ENCODE data around the gene MUC5AC.
"Not testable (repeated sequence)": the region's sequence is repeated elsewhere in the genome, so short reads cannot be mapped to it uniquely, and the experiment has no call there.

The MUC5AC gene

GRCh38 chr11:1178201-1178885 is 20.6 kb downstream of the MUC5AC start:
- no peak for DNase-seq

- no peak for DNase-seq
These were observed 21.2 kb downstream of the MUC5AC start for GRCh38 chr11:1178906-1179305.

- DNase-seq, result no peak
These were observed 21.9 kb downstream of the MUC5AC start for GRCh38 chr11:1179641-1180040.

GRCh38 chr11:1180171-1180570 is 22.4 kb downstream of the MUC5AC start:
- DNase-seq, result no peak

DNA sequence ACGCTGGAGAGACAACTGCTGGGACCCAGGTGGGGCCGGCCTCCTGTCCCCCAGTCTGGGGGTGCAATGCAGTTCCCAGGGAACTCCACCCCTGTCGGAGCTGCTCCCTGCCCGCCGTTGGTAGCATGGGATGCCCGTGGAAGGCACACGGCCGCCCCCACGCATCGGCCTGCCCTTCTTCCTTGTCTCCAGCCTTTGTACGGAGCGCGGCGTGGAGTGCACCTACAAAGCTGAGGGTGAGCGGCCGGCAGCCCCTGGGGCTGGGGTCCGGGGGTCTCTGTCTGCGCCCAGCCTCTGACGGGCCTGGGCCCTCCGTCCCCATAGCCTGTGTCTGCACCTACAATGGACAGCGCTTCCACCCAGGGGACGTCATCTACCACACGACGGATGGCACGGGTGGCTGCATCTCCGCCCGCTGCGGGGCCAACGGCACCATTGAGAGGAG is 23.2 kb downstream of the MUC5AC start:
- no peak for DNase-seq

DNA sequence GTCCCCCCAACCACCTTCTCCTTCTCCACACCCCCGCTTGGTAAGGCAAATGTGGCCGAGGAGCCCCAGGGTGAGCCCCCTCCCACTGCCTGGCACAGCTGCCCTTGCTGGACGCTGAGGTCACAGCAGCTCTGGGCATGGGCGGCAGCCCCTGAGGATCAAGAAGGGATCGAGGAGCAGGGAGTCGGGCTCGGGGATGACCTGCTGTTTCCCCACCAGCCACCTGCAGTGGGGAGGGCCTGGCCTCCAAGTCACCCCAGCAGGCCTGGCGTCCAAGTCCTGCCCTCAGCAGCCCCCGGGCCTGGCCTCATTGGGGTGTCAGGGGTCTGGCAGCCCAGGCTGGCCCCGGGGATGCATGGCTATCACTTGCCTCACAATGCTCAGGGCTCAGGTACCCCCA is 23.7 kb downstream of the MUC5AC start:
- no peak for DNase-seq

- DNase-seq, result no peak
These were observed 24.2 kb downstream of the MUC5AC start for GRCh38 chr11:1181853-1182535.

DNA sequence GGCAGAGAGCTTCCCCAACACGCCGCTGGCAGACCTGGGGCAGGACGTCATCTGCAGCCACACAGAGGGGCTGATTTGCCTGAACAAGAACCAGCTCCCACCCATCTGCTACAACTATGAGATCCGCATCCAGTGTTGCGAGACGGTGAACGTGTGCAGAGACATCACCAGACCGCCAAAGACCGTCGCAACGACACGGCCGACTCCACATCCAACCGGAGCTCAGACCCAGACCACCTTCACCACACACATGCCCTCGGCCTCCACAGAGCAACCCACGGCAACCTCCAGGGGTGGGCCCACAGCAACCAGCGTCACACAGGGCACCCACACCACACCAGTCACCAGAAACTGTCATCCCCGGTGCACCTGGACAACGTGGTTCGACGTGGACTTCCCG is 26.4 kb downstream of the MUC5AC start:
- DNase-seq, result not testable (repeated sequence)

DNA sequence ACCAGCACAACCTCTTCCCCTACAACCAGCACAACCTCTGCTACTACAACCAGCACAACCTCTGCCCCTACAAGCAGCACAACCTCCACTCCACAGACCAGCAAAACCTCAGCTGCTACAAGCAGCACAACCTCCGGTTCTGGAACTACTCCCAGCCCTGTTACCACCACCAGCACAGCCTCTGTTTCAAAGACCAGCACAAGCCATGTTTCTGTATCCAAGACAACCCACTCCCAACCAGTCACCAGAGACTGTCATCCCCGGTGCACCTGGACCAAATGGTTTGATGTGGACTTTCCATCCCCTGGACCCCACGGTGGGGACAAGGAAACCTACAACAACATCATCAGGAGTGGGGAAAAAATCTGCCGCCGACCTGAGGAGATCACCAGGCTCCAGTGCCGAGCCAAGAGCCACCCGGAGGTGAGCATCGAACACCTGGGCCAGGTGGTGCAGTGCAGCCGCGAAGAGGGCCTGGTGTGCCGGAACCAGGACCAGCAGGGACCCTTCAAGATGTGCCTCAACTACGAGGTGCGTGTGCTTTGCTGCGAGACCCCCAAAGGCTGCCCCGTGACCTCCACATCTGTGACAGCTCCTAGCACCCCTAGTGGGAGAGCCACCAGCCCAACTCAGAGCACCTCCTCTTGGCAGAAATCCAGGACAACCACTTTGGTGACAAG is 30.8 kb downstream of the MUC5AC start:
- not testable (repeated sequence) for DNase-seq

GRCh38 chr11:1189816-1190215 is 32.1 kb downstream of the MUC5AC start:
- DNase-seq, result not testable (repeated sequence)

GRCh38 chr11:1191786-1192470 is 34.2 kb downstream of the MUC5AC start:
- not testable (repeated sequence) for DNase-seq

GRCh38 chr11:1192741-1193325 is 35.1 kb downstream of the MUC5AC start:
- no peak for DNase-seq

GRCh38 chr11:1193326-1194230 is 35.8 kb downstream of the MUC5AC start:
- no peak for DNase-seq

GRCh38 chr11:1194231-1194976 is 36.7 kb downstream of the MUC5AC start:
- no peak for DNase-seq

GRCh38 chr11:1194977-1195681 is 37.4 kb downstream of the MUC5AC start:
- DNase-seq, result no peak

- DNase-seq, result no peak
These were observed 38.1 kb downstream of the MUC5AC start for GRCh38 chr11:1195682-1196515.

GRCh38 chr11:1196516-1197391 is 39.0 kb downstream of the MUC5AC start:
- DNase-seq, result no peak

GRCh38 chr11:1197431-1197885 is 39.7 kb downstream of the MUC5AC start:
- no peak for DNase-seq

Measured in CD4-positive, alpha-beta T cell treated with Interleukin-4 for 4 hours (primary cell).